HG02938 (cell line): ENCODE results near the gene GGCT.
"Not testable (repeated sequence)": the region's sequence is repeated elsewhere in the genome, so short reads cannot be mapped to it uniquely, and the experiment has no call there.

ENCODE experiments used
- ATAC-seq: cut with Tn5 transposase; IDR thresholded peaks from one replicate; pipeline ENCODE4 v1.9.1; 2021; ENCODE audit warnings: mild to moderate bottlenecking, moderate library complexity; ENCODE audit not compliant: unreplicated experiment

The GGCT gene

DNA sequence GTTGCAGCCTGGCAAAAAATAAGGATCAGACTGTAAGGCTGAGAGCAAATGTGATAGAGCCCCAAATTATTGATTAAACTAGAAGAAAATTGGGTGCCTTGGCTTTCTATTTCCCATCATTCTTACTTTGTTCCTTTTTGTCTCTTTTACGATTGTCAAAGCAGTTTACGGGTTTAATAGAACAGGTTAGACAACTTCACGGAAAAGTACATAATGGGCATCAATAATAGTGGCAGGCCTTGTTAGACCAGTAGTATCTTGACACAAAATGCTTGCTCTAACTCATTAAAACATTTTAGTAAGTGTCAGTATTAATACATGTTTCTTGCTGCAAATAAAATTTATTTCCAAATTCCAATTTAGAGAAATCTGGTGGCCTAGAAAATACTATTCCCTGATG lies 14.5 kb upstream of the GGCT start:
- no peak for ATAC-seq

DNA sequence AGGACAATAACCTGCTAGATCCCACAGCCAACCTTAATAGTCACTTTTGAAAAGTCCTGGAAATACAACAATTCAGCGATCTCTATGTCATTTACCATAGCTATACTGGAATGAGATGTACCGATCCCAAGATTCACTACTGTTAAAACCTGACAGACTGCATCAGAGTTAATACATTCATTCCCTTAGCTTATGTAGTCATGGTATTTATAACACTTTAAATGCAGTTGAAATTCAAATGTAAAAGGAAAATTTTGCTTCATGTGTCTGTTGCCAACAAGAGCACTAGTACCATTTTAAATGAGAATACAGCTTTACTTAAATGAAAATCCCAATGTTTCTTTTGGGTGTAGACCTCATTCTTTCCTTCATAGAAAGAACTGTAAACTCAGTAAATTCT lies 11.1 kb upstream of the GGCT start:
- ATAC-seq, result no peak

DNA sequence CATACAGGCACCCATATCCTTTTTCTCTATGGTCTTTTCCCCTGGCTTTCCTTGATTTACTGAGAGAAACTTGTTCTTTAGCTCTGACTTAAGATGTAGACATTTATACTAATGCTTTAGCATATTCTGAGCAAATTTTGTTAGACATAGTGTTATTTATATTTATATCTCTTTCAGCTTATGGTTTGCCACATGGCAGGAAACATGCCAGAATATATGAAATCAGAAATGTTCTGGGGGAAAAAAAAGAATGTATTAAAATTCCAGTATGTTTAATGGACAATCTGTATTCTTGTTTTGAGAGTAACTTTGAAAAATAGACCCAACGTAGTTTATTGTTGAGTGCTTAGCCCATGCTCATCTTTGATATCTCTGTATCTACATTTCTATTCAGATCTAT lies 10.1 kb upstream of the GGCT start:
- no peak for ATAC-seq

DNA sequence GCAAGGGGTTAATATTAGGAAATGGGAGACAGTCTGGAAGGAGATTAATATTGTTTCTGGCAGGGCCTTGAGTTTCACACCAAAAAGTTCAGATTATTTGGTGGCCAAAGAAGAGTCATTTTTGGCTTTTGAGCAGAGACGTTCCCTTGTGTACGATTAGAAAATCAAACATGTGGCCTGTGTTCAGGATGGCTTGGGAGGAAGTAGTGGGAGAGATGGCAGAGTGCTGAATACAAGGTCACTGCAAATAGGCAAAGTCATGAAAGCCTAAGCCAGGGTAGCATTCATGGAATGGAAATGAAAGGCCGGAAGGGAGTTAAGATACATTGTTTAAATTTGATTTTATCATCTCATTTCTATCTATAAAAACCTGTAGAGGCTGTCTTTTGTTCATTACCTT lies 9.5 kb upstream of the GGCT start:
- no peak for ATAC-seq

DNA sequence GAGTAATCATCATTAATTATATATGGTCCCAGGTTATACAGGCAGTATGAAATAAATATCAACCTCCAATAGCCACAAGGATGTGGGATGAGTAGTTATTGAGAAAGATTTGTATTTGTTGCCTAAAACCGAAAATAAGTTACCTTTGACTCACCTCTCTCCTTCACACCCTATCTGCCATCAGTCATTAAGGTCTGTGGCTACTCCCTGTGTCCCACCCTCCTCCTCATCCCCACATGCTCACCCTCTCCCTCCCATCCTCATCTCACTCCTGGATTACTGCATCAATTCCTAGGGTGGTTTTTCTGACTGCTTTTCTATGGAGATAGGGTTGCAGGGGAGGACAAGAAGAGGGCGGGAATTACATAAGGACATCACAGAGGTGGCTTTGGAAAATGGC lies 9.1 kb upstream of the GGCT start:
- ATAC-seq, result no peak

DNA sequence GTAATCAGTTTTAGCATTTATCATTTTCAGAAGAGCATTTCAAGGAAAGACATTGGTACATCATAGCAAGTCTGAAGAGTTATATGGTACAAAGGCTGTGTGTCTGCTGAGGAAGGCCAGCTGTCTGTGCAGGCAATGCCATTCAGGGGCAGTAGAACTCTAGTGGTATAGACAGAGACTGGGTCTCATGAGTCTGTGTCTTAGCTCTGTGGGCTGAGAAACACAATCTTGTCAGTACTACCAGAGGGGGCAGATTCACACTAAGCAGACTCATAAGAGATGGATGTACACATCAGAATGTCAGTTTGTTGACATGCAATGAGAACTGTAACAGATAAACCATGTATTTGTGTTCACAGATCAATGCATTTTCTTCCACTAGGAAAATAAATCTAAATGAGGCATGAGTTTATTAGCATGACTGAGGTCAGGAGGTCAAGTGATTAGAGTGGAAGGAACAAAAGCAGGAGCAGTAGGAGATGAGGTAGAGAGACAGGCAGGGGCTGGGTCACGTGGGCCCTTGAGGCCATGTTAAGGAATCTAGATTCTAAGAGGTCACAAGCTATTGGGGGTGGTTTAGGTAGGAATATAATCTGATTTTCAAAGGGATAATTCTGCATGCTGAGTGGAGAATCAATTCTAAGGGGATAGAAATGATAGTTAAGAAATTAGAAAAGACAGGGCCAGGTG lies 7.5 kb upstream of the GGCT start:
- ATAC-seq, result no peak

DNA sequence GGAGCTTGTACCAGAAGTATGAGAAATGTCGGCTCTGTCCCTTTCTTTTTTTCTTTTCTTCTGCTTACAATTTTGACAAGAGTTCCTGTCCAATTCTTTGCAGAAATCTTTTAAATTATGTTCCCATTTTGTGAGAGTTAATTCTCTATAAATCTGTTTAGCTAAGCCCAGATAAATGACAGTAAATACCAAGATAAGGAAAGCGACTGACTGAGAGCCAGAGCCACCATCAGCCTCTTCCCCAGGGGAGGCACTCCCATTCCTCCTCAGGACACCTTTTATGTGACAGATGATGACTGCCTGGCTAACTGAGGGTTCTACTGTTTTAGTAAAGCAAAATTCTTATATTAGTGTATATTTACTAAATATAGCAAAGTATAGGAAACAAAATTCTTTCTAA lies 6.9 kb upstream of the GGCT start:
- no peak for ATAC-seq

DNA sequence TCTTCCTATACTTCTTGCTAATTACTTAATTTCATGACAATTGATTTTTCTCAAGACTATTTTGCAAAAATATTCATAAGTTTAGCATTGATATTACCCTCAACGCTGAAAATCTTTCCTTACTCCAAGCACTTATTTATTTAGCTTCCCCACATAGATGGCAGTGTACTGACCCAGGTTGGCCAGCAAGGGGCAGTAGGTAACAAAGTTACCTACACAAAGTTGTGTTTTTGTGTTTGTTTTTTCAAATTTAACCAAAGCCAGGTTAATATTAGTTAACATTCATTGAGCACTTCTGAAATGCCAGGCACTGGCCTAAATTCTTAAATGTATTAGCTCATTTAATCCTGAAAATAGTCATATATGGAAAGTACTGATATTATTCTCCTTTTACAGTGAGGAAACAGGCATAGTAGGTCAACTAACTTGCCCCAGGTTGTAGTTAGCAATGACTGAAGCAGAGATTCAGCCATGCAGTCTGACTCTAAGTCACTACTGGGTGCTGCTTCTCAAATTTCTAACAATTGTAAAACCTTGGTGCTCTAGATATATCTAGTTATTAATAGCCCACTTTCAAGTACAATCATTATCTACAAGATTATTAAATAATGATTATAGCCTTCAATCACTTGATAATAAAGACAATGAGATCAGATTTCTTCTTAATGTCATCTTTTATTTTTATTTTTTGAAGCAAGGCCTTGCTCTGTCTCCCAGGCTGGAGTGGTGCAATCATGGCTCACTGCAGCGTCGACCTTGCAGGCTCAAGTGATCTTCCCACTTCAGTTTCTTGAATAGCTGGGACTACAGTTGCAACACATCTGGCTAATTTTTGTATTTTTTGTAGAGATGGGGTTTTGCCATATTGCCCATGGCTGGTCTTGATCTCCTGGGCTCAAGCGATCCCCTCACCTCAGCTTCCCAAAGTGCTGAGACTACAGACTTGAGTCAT lies 5.8 kb upstream of the GGCT start:
- ATAC-seq, result peak; percentile 57

DNA sequence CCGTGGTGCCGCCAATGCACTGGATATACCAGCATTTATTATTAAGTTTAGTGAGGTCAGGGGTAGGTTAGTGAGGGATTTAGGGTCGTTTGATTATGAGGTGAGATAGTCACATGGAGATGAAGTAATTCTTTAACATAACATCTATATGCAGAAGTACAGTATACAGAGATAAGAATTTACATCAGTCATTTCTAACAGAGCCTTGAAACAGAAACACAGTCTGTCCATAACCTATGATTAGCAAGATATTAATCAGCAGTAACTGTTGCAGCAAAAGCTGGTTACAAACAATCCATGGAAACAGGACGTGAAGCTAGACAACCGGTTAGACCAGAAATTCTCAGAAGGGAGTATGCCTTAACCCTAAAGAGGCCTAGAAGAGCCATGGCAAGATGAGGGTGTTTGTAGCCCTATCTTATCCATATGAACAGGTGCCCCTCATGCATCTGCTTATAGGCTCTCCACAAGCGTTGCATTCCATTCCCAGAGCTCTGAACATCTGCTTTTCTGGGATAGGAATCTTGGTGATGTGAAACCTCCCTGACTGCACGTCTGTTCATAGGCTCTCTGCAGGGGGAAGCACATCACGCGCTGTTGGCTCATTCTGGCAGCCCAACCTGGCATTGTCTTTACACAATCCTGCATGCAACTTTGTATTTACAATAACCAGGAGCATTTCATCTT lies 4.7 kb upstream of the GGCT start:
- ATAC-seq, result not testable (repeated sequence)

DNA sequence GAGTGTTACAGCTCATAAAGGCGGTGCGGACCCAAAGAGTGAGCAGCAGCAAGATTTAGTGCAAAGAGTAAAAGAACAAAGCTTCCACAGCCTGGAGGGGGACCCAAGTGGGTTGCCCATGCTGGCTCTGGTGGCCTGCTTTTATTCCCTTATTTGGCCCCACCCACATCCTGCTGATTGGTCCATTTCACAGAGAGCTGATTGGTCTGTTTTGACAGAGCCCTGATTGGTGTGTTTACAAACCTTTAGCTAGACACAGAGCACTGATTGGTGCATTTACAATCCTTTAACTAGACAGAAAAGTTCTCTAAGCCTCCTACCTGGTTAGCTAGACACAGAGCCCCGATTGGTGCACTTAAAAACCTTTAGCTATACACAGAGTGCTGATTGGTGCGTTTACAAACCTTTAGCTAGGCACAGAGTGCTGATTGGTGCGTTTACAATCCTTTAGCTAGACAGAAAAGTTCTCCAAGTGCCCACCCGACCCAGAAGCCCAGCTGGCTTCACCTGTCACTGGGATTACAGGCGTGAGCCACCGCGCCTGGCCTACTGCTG lies 2.8 kb upstream of the GGCT start:
- ATAC-seq, result not testable (repeated sequence)

DNA sequence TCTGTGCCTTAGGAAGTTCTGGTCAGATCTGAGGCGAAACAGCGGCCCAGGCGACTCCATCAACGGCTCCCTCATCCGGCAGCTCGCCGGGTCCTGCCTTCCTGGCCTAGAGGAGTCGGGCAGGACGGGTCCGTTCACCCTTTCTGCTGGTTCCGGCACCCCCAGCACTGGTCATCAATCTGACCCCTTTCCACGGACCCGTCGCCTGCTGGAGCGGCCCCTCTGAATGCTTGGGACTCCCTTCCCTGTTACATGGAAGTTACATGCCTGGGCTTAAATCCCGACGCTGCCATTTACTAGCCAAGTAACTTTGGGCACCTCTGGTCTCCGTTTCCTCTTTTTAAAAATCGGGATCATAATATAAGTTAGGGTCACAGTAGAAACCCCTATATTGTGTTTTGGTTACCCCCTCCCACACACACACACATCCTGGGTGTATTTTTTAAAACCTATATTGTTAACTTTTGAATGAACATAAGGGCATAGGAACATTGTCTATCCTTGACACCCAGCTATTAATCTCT lies 607 bp upstream of the GGCT start:
- ATAC-seq, result no peak

DNA sequence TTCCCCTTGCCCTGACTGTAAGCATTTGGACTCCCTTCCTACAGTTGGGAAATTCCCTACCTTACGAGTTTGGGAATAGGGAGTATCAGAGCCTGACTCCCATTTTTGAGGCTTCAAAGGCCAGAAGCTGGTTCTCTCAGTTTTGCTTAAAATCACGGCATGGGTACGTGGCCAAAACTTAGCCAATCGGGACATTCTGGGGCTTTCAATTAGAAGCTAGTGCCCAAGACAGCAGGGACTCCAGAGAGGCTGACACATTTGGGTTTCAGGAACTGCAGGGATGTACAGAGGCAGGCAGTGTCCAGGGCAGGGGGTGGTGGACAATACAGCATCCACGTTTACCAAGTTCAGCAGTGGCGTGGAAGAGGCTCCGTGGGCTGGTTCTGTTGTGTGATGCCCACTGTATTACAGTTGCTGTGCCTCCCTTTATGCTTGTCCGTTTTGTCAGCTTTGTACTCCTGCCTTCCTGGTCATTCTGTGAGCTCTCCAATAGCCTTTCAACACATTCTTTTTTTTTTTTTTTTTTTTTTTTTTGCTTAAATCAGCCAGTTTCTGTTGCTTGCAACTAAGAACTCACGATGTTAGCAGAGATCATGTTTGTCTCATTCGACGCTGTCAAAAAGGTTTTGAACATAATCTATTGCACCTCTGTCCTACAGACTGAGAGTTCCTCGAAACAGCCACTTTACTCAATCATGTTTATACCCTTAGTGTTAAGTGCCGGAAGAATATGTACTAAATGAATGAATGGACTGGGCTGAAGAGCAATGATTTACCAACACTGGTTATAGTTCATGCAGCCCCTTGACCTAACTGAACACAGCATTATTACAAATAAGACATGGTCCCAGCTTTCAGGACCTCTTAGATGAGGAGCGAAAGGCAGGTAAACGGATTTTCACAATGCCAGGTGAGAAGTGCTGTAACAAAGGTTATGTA lies 1.1 kb downstream of the GGCT start:
- ATAC-seq, result no peak

DNA sequence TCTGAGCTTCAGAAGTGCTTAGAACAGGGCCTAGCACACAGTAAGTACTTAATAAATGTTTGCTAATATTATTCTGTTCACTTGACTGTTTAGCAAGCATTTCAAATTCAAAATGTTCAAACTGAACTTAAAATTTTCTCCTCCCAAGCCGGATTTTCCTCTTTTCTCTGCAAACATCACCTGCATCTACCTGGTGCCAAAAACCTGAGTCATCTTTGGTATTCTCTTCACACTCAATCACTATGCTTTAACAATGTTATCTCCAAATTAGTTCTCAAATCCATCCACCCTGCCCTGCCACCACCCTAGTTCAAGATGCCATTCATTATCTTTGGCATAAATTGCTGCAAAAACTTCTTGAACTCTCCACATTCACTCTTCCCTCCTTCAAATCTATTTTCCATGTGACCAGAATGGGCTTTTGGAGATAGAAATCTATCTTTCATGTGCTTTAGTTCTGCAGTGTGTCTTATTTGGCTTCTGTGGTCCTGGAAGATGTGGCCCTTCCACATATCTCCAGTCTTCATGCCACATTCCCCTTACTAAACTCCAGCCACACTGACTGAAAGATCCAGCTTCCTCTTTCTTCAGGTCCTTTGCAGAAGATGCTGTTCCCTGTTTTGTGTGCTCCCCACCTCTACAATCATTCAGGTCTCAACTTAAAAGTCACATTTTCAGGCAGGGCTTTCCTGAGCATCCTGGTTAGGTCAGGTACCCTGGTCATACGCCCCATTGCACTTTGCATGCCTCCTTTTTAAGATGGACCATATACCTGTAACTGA lies 2.0 kb downstream of the GGCT start:
- no peak for ATAC-seq

DNA sequence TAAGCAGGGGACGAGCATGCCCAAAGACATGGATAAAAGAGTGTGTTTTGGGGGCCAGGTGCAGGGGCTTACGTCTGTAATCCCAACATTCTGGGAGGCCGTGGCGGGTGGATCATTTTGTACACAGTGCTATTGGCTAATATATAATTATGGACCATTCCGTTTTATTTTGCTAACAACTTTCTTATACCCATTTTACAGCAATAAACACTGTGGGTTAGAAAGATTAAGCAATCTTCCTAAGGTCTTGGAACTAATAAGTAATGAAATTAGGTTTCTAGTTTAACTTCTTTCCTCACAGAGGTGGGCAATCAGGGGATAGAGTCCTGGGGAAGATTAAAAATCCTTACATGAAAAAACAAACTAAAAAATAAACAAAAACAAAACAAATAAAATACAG lies 3.4 kb downstream of the GGCT start:
- ATAC-seq, result no peak

DNA sequence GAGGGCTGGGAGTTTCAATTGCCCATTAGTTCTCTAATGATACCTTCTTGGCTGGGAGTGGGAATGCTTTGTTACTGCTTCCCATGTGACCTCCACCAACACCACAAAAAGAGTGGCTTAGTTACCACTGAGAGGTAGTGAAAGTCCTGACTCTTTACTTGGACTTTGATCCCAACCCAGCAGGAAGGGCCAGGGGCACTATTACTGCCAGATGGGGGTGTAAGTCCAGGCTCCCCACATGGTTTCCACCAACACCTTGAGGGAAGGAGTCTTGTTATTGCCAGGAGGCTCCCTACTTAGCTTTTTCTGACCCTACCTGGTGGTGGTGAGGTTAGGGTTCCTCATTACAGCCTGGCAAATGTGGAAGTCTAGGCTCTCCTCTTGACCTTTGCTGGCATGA lies 11.4 kb downstream of the GGCT start:
- no peak for ATAC-seq

DNA sequence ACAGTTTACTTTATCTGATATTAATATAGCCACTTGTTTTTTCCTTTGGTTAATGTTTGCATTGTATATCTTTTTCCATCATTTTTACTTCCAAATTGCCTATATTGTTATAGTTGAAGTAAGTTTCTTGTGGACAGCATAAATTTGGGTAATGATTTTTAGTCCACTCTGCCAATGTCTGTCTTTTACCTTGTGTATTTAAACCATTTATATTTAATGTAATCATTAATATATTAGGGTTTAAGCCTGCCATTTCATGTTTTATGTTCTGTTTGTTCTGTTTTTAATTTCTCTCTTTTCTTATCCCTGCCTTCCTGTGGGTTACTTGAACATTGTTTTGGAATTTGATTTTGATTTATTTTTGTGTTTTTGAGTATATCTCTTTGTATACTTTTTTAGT lies 13.2 kb downstream of the GGCT start:
- ATAC-seq, result no peak

DNA sequence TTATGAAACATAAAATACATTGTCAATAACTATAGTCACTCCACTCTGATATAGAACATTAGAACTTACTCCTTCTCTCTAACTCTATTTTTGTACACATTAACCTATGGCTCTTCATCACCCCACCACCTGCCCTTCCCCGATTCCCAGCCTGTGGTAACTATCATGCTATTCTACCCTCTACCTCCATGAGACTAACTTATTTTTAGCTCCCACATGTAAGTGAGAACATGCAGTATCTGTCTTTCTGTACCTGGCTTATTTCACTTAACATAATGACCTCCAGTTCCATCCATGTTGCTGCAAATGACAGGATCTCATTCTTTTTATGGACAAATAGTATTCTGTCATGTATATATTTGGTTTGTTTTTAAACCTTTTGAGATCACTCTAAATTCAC lies 17.3 kb downstream of the GGCT start:
- ATAC-seq, result no peak

DNA sequence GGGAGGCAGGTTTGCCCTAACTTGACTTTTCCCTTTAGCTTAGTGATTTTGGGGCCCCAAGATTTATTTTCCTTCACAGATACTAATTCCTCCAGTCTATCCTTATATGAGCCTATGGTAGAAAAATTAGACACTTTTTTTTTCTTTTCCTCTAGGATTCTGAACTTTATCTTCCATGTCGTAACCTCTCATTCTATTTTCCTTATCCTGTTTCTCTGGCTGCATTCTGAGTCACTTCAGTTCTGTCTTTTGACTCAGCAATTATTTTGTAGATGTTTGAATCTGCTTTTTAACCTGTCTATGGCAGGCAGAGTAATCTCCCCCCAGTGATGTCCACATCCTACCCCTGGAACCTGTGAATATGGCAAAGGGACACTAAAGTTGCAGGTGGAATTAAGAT lies 19.0 kb downstream of the GGCT start:
- ATAC-seq, result no peak

DNA sequence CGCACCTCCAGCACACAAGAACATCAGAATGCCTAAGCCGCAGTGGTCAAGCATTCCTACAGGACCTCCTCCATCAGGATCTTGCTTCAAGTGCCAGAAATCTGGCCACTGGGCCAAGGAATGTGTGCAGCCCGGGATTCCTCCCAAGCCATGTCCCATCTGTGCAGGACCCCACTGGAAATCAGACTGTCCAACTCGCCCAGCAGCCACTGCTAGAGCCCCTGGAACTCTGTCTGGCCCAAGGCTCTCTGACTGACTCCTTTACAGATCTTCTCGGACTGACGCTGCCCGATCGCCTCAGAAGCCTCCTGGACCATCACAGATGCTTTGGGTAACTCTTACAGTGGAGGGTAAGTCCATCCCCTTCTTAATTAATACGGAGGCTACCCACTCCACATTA lies 23.2 kb downstream of the GGCT start:
- not testable (repeated sequence) for ATAC-seq
